HepG2 (cell line): ENCODE results near the gene ZFAND3. TPM values are rescaled to one million over a fixed set of nuclear protein-coding genes. Genes with fewer than 3 reads are reported as not detected.

Experiments used
- ATAC-seq: fragments of 200-7000 bp; cut with Tn5 transposase; 3 replicates; pipeline ENCODE4 v1.9.1; 2020; ENCODE audit warnings: mild to moderate bottlenecking, moderate library complexity
- BruUV-seq: library from RNA; stranded (reverse); fragments of 400-500 nt; replicated peaks from 2 replicates; lab custom pipeline; 2021; lab: Mats Ljungman, UMichigan
- CTCF ChIA-PET: fragments of 300-600 bp; formaldehyde crosslinking; extraction: SDS; loops from one replicate; lab custom pipeline; 2021; ENCODE audit warnings: low total read pairs, inconsistent platforms, low intra/inter-chr PET ratio; lab: Yijun Ruan, JAX
- POLR2A ChIA-PET: fragments of 350-600 bp; sonication (Branson Sonifier 250); formaldehyde crosslinking; loops from one replicate; lab custom pipeline; 2020; ENCODE audit warnings: antibody characterized with exemption, inconsistent platforms; lab: Yijun Ruan, JAX
- DNase-seq: peaks from one replicate; pipeline ENCODE4 v3.0.0-alpha.2; 2015; ENCODE audit warnings: low spot score
- FAIRE-seq: peaks from 3 replicates; lab custom pipeline; 2011; peaks lifted over from hg19 to GRCh38; lab: Jason Lieb, UNC
- H2AFZ ChIP-seq: one replicate; pipeline ENCODE4 v1.6.1; 2011; ENCODE audit warnings: low read length, inconsistent platforms
- H3K27ac ChIP-seq: fragments of 300-600 bp; 3 replicates; pipeline ENCODE4 v1.8.0; 2011; ENCODE audit warnings: mixed run types, mild to moderate bottlenecking, mixed read lengths, low read length, inconsistent platforms; ENCODE audit not compliant: insufficient read depth; ENCODE audit errors: extremely low read length
- H3K27me3 ChIP-seq, 2 experiments: fragments of 200-600 bp in 1 of 2; 2 replicates in 1 of 2; 3 replicates in 1 of 2; pipeline versions ENCODE4 v1.6.0 to v1.8.0; 2011; ENCODE audit warnings: low read length in 2 of 2, mild to moderate bottlenecking in 2 of 2, moderate library complexity in 2 of 2, inconsistent platforms in 1 of 2; ENCODE audit not compliant: insufficient read depth in 2 of 2, control insufficient read depth in 1 of 2
- H3K36me3 ChIP-seq, 2 experiments: fragments of 200-600 bp in 1 of 2; replicated peaks in 1 of 2; 2 replicates in 1 of 2; 3 replicates in 1 of 2; pipeline versions ENCODE4 v1.5.1 to v1.8.0; 2011; ENCODE audit warnings: low read length in 2 of 2, inconsistent platforms in 1 of 2; ENCODE audit not compliant: insufficient read depth in 2 of 2, control insufficient read depth in 1 of 2
- H3K4me1 ChIP-seq: 2 replicates; pipeline ENCODE4 v1.5.1; 2012; ENCODE audit warnings: low read length, inconsistent platforms; ENCODE audit not compliant: insufficient read depth
- H3K4me2 ChIP-seq: 2 replicates; pipeline ENCODE4 v1.6.0; 2011; ENCODE audit warnings: low read depth, low read length, inconsistent platforms
- H3K4me3 ChIP-seq, 3 experiments: fragments of 200-600 bp in 1 of 3; sonication (generic), shearing (Covaris generic) in 1 of 3; replicated peaks in 1 of 3; 2 replicates each; pipeline ENCODE4 v1.5.1; 2011 to 2016; ENCODE audit warnings: low read length in 3 of 3, inconsistent platforms in 2 of 3, low read depth in 2 of 3, mild to moderate bottlenecking in 2 of 3, control low read depth in 1 of 3, mixed read lengths in 1 of 3; ENCODE audit not compliant: insufficient read depth in 1 of 3
- H3K79me2 ChIP-seq: one replicate; pipeline ENCODE4 v1.6.1; 2011; ENCODE audit warnings: low read length, inconsistent platforms; ENCODE audit not compliant: insufficient read depth
- H3K9ac ChIP-seq: 2 replicates; pipeline ENCODE4 v1.6.0; 2011; ENCODE audit warnings: mild to moderate bottlenecking, low read depth, low read length, inconsistent platforms; ENCODE audit not compliant: insufficient read depth
- H3K9me3 ChIP-seq: 2 replicates; pipeline ENCODE4 v1.5.1; 2012; ENCODE audit warnings: mild to moderate bottlenecking, low read length
- H4K20me1 ChIP-seq: 2 replicates; pipeline ENCODE4 v1.6.0; 2011; ENCODE audit warnings: inconsistent platforms, mild to moderate bottlenecking, low read length, moderate library complexity; ENCODE audit not compliant: insufficient read depth
- AGO2 ChIP-seq: fragments of 200-400 bp; formaldehyde crosslinking; optimal IDR thresholded peaks from 2 replicates; pipeline ENCODE3; 2017; ENCODE audit warnings: mild to moderate bottlenecking, low read depth, low read length, moderate library complexity
- SP5 ChIP-seq: IDR thresholded peaks from 2 replicates; pipeline ENCODE4 v1.6.1; 2016; ENCODE audit warnings: low read depth, borderline replicate concordance
- THYN1 ChIP-seq: sonication (generic); formaldehyde crosslinking; IDR thresholded peaks from 2 replicates; pipeline ENCODE4 v1.8.1; 2023; ENCODE audit warnings: low read depth, mild to moderate bottlenecking, moderate library complexity, missing genetic modification reagents, borderline replicate concordance
- ZFYVE20 ChIP-seq: sonication (generic); formaldehyde crosslinking; IDR thresholded peaks from 2 replicates; pipeline ENCODE4 v1.8.0; 2023; ENCODE audit warnings: low read depth, mild to moderate bottlenecking, moderate library complexity, missing genetic modification reagents, borderline replicate concordance
- WGBS: methylation state at CpG from one replicate; pipeline ENCODE4 v1.1.6; 2017; ENCODE audit warnings: low lambda C conversion rate; 5-methylcytosine and 5-hydroxymethylcytosine counted together
- in situ Hi-C: cut with HindIII; loops from 2 replicates; pipeline ENCODE4 v1.10.0; 2017; ENCODE audit warnings: low pct_unique_long_range_greater_than_20kb; ENCODE audit not compliant: extremely low pct_ligation_motif_present
- intact Hi-C: fragments of 100-400 bp; cut with micrococcal nuclease; formaldehyde crosslinking; loops from one replicate; pipeline ENCODE4 v1.10.0; 2022; ENCODE audit not compliant: unreplicated experiment
- polyA plus RNA-seq, 8 experiments: library from polyadenylated mRNA; depleted of rRNA in 3 of 8; stranded (reverse) in 7 of 8; unstranded in 1 of 8; fragments of >200 nt; fragmentation: Illumina TruSeq in 4 of 8; extraction: Trizol in 4 of 8; gene quantifications; 2 replicates each; pipeline versions ENCODE4 v1.2.1 to v1.2.3, GENCODE V29; 2011 to 2016; ENCODE audit warnings: low read depth in 4 of 8, missing spikeins in 1 of 8, mixed read lengths in 1 of 8; ENCODE audit not compliant: insufficient read depth in 1 of 8
- total RNA-seq, 5 experiments: library from RNA; depleted of rRNA; stranded (reverse); fragments of >200 nt; fragmentation: Illumina TruSeq; extraction: Trizol; gene quantifications; 2 replicates each; pipeline ENCODE4 v1.2.3, GENCODE V29; 2016; ENCODE audit warnings: low read depth in 1 of 5
- TF ChIP-seq, protein P1 (sequence below), 2 experiments: fragments of 450-650 bp in 1 of 2; sonication (generic) in 1 of 2; formaldehyde crosslinking; IDR thresholded peaks; 2 replicates each; pipeline versions ENCODE4 v1.5.0 to v1.8.0; 2020 to 2022; ENCODE audit warnings: mild to moderate bottlenecking in 1 of 2, missing genetic modification reagents in 1 of 2
- TF ChIP-seq, protein P2 (sequence below): sonication (generic); formaldehyde crosslinking; IDR thresholded peaks from 2 replicates; pipeline ENCODE4 v1.8.0; 2022; ENCODE audit warnings: missing genetic modification reagents, mild to moderate bottlenecking, borderline replicate concordance
- TF ChIP-seq, protein P3 (sequence below): sonication (generic); formaldehyde crosslinking; IDR thresholded peaks from 2 replicates; pipeline ENCODE4 v1.4.0; 2020; ENCODE audit warnings: missing genetic modification reagents
- TF ChIP-seq, protein P4 (sequence below): sonication (generic); formaldehyde crosslinking; conservative IDR thresholded peaks from 2 replicates; pipeline ENCODE4 v1.8.0; 2022; ENCODE audit warnings: low read depth, missing genetic modification reagents

ZFAND3 gene
- total and polyA plus RNA-seq, 2 of the 13 experiments (the other 11 are each of a cell fraction or from before 2014, with no cell fraction given): 16.4 to 17.1 TPM

DNA sequence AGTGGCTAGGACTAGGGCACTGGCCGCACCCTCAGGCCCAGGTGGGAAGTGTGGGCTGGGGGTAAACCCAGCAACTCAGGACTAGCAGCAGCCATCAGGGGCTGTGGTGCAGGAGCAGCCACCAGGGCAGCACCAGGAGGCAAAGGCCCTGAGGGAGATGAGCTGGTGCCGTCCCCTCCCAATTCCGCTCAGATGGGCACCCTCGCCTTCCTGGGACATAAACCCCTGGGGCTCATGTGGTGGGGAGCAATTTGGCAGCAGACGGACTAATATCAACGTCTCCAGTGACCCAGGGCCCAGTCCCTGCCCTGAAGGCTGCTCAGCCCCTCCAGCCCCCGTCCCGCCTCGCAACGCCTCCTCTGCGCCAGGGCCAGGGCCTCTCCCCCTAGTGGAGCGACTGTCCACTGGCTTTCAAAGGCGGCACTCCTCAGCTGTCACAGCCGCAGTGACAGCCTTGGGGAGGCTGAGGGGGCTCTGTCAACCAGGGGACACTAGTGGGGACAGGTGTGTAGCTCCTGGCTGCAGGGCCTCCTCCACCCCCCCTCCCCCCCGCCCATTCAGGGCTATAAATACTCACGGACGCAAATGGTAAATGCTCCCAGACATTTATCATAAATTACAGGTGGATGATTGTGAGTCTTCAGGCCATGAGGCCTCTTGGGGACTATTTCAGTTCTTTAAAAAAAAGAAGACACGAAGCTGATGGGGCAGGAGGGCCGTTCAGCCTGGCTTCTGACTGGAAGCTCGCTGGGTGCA lies 349.9 kb downstream of the ZFAND3 start:
- H3K4me1 ChIP-seq: peaks cover 37% of the 10 kb centered on the region
- H3K4me3 ChIP-seq: no peak overlapping the region
- no peak overlapping the region for H3K9ac ChIP-seq
- no peak overlapping the region for H2AFZ ChIP-seq
- 91% methylated on average over 16 of the region's 20 CpGs for WGBS
- no peaks in the 10 kb centered on the region for H3K27me3 ChIP-seq
- ChIA-PET POLR2A (no interaction called here), CTCF (no interaction called here)
- in situ Hi-C loops: no loop called here
- no peak for FAIRE-seq
- H3K79me2 ChIP-seq: no peaks in the 10 kb centered on the region
- H3K27ac ChIP-seq: no peak overlapping the region
- H3K36me3 ChIP-seq: no peaks in the 10 kb centered on the region
- no peaks in the 10 kb centered on the region for H3K9me3 ChIP-seq
- ATAC-seq: 0 out of 3 replicates have a peak, but pooled peaks have one; percentile 3
- no TSS peak for BruUV-seq
- no peak overlapping the region for H3K4me2 ChIP-seq
- no peaks in the 10 kb centered on the region for H4K20me1 ChIP-seq
- intact Hi-C loops: no loop called here
- DNase-seq: no peak
- TF ChIP-seq, protein P1, sequence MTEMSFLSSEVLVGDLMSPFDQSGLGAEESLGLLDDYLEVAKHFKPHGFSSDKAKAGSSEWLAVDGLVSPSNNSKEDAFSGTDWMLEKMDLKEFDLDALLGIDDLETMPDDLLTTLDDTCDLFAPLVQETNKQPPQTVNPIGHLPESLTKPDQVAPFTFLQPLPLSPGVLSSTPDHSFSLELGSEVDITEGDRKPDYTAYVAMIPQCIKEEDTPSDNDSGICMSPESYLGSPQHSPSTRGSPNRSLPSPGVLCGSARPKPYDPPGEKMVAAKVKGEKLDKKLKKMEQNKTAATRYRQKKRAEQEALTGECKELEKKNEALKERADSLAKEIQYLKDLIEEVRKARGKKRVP (CRISPR knock-in tag; IDR thresholded peaks at IDR 0.05): no peak
- TF ChIP-seq, protein P2, sequence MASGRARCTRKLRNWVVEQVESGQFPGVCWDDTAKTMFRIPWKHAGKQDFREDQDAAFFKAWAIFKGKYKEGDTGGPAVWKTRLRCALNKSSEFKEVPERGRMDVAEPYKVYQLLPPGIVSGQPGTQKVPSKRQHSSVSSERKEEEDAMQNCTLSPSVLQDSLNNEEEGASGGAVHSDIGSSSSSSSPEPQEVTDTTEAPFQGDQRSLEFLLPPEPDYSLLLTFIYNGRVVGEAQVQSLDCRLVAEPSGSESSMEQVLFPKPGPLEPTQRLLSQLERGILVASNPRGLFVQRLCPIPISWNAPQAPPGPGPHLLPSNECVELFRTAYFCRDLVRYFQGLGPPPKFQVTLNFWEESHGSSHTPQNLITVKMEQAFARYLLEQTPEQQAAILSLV (CRISPR knock-in tag): no peak
- TF ChIP-seq, protein P3, sequence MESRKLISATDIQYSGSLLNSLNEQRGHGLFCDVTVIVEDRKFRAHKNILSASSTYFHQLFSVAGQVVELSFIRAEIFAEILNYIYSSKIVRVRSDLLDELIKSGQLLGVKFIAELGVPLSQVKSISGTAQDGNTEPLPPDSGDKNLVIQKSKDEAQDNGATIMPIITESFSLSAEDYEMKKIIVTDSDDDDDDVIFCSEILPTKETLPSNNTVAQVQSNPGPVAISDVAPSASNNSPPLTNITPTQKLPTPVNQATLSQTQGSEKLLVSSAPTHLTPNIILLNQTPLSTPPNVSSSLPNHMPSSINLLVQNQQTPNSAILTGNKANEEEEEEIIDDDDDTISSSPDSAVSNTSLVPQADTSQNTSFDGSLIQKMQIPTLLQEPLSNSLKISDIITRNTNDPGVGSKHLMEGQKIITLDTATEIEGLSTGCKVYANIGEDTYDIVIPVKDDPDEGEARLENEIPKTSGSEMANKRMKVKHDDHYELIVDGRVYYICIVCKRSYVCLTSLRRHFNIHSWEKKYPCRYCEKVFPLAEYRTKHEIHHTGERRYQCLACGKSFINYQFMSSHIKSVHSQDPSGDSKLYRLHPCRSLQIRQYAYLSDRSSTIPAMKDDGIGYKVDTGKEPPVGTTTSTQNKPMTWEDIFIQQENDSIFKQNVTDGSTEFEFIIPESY (CRISPR knock-in tag): 0 out of 2 replicates have a peak, but pooled peaks have one; percentile 56
- TF ChIP-seq, protein P4, sequence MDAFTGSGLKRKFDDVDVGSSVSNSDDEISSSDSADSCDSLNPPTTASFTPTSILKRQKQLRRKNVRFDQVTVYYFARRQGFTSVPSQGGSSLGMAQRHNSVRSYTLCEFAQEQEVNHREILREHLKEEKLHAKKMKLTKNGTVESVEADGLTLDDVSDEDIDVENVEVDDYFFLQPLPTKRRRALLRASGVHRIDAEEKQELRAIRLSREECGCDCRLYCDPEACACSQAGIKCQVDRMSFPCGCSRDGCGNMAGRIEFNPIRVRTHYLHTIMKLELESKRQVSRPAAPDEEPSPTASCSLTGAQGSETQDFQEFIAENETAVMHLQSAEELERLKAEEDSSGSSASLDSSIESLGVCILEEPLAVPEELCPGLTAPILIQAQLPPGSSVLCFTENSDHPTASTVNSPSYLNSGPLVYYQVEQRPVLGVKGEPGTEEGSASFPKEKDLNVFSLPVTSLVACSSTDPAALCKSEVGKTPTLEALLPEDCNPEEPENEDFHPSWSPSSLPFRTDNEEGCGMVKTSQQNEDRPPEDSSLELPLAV (CRISPR knock-in tag): no peak
- no peak for TF ChIP-seq THYN1 (CRISPR knock-in tag)
- peak; percentile 63 for TF ChIP-seq AGO2
- no peak for TF ChIP-seq ZFYVE20 (CRISPR knock-in tag)
- TF ChIP-seq SP5 (CRISPR knock-in tag): no peak
